ENCODE measurements around the gene BHLHA15.

DNA sequence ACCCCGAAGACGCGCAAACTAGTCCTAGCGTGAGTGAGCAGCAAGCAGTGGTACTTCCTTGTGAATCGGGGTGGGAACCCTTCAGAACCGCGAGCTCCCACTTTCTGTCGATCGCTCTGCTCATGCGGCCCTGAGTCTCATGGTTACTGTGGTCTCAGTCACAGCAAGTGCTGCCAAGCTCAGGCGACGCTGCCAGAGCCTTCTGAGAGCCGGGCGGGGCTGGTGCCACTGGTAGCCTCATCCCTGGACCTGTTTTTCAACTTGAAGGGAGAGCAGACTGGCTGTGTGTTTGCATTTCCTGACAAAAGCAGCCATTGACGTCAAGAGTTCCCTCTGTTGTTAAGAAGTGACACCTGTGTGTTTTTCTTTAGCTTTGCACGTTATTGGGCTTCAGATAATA lies 32.9 kb upstream of the BHLHA15 start:
- TF ChIP-seq GATA2 (IDR thresholded peaks at IDR 0.05; ENCODE audit: low read depth, low read length), result no peak
- no peak for TF ChIP-seq GATA3 (IDR thresholded peaks at IDR 0.05; ENCODE audit: low read depth, low read length)
